IPS DF 4.7 (cell line): ENCODE results near the gene PDZRN4.
"Not testable (repeated sequence)": the region's sequence is repeated elsewhere in the genome, so short reads cannot be mapped to it uniquely, and the experiment has no call there.

ENCODE experiments used
- DNase-seq: peaks from one replicate; pipeline ENCODE4 v3.0.0-alpha.2; 2013; ENCODE audit warnings: low spot score; ENCODE audit errors: extremely low read depth

Gene PDZRN4

DNA sequence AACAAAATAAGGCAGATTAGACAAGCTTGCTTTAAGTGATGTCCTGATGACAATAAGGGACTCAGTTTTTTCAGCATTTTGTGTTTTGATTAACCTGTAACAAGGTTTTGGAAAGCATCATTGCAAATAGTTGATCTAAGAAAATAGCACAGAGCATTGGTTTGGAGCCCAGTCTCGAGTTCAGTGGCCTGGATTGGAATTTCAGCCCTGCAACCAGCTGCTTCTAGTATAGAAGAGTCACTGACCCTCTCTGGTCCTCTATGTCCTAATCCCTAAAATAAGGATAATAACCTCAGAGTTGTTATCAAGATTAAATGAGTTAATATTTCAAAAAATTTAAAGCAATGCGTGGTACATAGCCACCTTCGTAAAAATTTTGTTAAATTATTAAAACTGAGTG, 25.5 kb downstream of the PDZRN4 start:
- DNase-seq, result no peak

DNA sequence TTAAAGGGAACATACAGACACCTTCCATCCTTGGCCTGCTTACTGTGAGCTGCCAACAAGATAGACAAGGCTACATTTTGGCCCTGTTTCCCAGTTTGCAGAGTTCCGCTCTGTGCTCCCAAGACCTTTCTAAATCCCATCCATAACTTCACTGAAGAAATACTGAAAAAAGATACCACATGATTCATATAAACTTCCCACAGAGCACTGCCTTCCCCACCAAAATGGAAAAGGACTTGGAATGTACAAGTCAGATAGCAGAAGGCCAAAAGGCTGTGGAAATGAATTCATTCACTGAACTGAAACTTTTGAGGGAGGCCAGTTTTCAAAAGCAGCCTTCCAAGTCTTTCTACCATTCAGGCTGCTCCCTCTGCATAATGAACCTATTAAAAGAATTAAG, 29.6 kb downstream of the PDZRN4 start:
- no peak for DNase-seq

DNA sequence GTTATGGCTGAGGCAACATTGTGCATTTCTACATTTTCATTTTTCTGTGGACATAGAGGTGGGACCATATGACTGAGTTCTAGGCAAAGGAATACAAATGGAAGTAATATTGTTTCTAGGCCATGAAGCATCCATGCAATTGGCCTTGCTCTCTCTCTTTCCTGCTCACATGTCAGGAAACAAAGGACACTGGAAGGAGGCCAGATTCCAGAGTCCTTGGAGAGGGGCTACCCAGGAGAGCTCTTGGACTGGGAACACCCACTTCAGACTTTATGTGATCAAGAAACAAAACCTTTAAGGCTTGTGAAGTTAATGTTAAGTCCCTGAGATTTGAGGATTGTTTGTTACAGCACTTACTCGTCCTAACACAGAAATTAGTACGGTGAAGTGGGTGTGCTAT, 32.8 kb downstream of the PDZRN4 start:
- no peak for DNase-seq

DNA sequence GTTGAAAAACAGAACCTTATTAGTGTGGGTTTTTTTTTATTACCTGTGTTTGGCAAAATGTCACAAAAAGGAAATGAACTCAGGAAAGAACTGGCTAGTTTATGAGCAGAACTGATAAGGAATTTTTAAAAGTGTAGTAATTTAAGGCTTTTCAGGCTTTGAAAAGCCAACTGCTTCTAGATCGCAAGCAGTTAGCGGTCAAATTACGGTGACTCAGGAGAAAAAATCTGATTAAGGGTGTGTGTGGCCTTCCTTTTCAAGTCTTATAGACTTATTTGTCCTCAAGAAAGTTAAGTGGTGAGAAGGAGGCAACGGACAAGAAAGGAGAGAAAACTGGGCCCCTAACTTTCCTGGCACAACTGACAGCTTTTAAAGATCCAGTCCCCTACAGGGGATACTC, 33.4 kb downstream of the PDZRN4 start:
- DNase-seq, result no peak

DNA sequence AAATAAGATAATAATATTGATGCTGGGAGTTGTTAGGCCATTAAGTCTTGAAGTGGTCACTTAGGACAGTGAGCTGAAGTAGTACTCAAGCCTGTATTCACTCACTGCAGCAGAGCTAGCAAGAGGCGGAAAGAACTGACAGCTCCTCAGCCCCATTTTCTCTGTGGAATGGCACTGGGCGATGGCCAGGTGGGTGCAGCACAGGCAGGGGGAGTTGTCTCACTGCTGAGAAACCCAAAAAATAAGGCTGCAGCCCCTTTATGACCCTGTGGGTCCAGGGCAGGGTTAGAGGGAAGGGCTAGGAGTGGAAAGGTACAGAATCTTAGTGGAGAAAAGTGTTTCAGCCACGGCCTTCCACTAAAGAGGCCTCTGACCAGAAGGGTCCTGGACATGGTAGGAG, 35.5 kb downstream of the PDZRN4 start:
- DNase-seq, result no peak

DNA sequence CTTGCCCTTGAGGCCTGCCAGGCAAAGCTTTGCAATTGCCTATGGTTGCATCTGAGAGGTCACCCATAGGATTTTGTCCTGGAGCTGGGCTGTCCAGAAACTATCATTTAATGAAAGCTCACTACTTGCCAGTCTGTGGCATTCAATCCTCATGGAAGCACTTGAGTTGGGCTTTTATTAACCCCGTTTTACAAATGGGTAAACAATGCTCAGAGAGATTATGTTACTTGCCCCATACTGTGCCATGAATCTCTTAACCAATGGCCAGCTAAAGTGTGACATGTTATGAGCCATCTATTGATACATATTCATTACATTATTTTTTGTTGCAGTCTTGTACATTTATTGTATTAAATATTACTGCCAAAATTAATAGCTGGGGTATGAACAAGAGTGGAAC, 35.9 kb downstream of the PDZRN4 start:
- no peak for DNase-seq

DNA sequence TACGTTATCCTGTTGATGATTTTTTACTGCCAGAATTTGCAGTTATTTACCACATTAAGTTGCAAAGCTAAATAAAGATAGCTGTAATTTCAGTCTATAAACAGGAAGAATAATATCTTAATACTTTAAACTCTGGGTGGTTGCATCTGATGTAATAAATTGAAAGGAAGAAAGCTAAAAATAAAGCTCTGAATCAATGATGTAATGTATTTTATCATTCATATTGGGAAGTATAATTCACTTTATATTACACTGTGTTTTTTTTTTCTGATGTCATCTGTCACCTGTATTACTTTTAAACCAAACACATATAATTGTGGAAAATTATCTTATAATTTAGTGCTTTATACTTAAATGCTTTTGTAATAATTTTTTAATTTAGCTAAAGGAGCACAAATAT, 37.1 kb downstream of the PDZRN4 start:
- DNase-seq, result no peak

DNA sequence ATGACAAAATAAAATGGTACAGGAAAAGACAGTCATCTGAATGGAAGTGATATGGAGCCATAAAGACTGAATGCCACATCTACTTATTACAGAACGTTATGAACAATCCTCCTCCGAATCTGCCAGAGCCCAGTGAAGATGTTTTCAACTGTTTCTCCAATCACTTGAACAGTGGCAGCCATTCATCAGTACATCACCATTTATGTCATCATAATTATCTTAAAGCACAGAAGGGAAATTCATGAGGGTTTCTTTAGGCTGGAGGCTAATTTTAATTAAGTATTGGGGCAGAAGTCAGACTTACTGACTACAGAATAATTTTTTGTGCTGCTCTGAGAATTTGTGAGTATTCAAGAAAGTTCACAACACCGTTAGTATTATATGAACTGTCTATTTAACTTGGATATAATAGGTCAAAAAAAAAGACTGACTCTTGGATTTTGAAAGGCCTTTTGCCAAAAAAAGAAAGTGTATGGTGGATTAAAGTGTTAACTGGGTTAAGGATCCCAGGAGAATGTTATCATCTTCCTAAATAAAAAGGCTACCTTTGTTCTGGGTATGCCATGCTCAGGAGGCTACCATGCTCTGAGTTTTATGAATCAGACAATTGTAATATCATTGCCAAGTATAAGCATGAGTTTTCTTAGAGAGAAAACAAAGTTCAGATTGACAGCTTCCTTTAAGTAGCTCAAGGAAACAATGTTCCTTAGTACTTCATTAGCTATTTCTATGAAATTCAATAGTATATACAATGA, 40.1 kb downstream of the PDZRN4 start:
- no peak for DNase-seq

DNA sequence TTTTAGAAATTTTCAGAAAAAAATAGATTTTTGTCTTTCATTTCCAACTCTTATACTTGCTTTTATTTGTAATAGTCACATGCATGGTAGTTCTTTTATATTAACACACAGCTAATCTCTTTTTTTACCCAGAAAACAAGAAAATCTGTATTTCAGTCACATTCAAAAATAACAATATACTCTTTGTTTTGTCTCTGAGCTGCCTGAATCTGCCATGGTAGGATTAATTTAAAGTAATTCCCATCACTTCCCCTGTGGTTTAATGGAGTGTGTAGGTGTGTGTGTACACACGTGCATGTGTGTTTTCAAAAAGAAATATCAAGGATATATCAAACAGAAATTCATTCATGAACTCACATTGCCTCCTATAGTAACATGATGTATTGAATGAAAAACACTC, 42.6 kb downstream of the PDZRN4 start:
- no peak for DNase-seq

DNA sequence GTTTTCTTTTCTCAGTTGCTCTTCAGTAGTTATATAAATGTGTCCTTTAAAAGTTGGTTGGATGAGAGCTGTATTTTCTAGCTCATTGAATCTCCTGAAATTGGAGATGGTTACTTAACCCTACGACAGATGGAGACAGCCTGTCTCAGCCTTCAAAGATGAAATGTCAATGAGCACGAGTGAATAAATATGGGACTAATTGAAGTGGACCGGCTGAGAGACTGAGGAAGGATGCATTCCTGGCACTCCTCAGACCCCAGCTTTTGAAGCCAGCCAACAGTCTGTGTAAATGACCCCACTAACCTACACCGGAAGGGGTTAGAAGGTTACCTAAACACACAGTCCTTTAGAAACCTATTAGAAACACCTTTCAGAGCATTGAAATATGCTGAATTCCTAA, 46.6 kb downstream of the PDZRN4 start:
- no peak for DNase-seq

DNA sequence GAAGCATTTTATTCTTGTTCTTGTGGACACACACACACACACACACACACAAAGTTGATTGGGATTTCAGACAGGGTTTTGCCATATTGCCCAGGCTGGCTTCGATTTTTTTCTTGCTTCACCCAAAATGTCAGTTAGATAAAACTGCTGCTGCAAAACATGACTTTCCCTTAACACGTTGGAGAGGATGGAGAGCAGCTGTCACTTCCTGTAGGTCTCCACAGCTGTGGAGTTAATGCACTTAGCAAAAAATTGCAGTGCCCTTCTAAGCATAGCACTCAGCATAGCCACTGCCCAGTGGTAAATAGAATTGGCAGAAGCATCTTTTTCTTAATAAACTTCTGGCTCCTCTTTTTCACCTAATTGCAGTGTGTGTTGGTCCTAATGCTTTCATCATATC, 54.5 kb downstream of the PDZRN4 start:
- no peak for DNase-seq

DNA sequence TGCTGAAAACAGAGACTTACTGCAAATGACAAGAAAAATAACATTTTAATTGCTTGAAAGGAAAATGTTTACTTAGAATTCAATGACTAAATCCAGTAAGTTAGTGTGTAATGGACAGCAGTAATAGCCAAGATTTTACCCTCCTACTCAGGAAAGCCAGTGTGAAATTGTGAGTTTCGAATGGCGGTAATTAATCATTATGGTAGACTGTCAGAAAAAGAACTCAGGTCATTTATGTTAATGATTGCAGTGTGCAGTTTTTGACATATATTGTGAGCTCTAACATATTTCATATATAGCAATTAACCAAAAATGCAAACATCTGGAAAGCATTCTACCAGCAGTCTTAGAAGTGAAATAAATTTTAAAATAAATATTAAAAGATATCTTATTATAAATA, 60.3 kb downstream of the PDZRN4 start:
- no peak for DNase-seq

DNA sequence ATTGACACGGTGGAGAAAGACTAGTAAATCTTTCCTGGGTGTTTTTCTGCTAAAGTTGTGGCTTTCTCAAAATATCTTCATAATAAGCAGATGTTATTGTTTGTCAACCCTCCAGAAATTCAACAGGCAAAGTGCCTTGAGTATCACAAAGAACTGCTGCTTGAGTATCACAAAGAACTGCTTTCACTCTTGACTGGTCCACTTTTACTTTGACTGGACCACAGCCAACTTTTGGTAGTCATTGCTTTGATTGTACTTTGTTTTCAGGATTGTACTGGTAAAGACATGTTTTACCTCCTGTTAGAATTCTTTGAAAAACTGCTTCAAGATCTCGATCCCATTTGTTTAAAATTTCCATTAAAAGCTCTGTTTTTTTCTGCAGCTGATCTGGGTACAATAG, 62.6 kb downstream of the PDZRN4 start:
- no peak for DNase-seq

DNA sequence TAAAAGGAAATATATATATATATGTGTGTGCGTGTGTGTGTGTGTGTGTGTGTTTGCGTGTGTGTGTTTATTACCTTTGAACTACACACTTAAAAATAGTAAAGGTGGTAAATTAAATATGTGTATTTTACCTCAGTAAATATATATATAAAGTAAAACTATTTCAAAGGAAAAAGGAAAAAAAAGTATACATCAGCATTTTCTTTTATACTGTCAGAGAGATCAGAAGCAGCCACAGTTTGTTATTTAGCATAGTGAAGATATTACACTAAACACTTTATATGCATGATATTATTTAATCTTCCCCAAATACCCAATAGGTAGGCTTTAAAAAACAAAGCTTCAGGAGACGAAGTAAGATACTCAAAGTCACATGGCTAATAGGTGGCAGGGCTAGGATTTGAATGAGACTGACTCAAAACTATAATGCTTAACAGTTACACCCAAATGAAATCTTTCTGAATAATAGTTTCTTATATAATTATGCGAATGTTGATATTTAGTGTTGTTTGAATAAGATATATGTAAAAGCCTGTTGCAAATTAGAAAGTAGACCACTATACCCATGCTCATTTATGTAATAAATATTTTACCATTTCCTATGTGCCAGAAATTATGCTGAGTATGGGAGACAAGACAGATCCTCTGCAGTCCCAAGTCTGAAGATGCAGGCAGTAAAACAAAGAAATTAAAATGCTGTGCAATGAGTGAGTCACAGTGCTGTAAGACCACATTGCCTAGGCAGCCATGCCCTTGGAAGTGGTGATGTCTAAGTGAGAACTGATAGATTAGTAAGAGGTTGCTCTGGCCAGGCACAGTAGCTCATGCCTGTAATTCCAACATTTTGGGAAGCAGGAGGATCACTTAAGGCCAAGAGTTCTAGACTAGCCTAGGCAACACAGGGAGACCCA, 66.1 kb downstream of the PDZRN4 start:
- no peak for DNase-seq

DNA sequence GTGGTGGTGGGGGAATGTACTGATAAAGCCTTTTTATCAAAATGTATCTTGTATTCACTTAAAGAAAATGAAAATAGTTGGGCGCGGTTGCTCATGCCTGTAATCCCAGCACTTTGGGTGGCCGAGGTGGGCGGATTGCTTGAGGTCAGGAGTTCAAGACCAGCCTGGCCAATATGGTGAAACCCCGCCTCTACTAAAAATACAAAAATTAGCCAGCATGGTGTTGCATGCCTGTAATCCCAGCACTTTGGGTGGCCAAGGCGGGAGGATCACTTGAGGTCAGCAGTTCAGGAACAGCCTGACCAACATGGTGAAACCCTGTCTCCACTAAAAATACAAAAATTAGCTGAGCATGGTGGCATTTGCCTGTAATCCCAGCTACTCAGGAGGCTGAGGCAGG, 75.1 kb downstream of the PDZRN4 start:
- DNase-seq, result not testable (repeated sequence)

DNA sequence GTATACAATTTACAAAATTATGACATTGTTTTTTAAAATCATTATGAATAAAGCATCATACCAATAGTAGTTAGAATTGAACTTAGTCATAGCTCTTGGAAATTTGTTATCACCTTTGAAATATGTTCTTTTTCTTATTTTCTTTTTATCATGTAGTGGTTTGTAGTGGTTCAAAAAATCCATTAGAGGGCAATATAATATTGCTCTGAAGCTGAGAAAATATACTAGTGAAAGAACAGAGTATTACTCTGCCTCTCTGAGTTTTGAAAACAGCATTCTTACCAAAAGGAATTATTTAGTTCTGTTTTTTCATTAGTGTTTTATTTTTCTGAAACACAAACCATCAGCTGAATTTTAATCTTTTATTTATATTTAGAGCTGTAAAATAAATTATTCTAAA, 76.2 kb downstream of the PDZRN4 start:
- no peak for DNase-seq

DNA sequence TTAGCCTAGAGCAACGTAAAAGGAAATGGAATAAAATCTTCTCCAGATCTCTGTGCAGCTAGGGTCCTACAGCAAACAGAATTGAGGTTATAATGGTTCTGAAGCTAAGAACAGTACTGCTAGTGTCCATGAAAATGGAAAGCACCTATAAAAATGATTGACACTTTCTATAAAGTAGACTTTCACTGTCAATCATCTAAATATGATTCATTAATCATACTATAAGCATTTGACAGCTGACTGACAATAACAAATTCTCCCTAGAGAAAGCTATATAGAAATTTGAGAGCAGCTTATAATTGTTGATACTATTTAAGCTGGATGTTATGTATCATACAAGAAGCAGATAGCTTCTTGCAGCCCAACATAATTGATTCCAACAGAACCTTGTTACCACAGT, 80.9 kb downstream of the PDZRN4 start:
- no peak for DNase-seq

DNA sequence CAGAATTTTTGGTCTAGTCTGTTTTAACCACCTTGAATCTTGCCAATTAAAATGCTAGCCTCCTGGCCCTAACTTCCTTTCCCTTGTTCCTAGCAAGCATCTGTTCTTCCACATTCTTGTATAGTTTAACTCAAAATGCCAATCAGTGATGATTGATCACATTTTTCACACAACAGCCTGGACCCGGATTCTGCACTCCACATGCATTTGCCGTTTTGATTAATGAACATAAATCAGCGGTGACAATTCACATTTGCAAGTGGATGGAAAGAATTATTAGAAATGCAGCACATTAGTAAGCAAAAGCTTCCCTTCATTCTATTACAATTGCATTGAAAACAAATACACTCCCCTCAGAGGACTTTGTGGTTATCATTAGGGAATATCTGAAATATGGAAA, 83.4 kb downstream of the PDZRN4 start:
- DNase-seq, result no peak

DNA sequence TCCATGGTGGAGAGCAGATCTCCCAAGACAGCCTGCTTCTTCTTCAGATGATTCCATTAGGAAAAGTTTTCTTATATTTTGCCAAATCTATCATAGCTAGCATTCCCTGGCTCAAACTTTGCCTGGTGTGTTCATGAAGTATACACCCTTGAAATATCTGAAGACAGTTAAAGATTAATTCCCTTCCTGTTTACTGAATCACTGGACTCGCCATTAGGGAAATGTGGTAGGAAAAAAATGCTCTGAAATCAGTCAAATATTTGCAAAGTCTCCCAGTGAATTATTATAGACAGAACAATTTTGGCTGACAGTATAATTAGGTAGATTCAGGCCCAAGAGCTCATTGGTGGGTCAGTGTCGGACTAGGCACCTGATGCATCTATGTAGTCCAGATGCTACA, 86.5 kb downstream of the PDZRN4 start:
- DNase-seq, result no peak

DNA sequence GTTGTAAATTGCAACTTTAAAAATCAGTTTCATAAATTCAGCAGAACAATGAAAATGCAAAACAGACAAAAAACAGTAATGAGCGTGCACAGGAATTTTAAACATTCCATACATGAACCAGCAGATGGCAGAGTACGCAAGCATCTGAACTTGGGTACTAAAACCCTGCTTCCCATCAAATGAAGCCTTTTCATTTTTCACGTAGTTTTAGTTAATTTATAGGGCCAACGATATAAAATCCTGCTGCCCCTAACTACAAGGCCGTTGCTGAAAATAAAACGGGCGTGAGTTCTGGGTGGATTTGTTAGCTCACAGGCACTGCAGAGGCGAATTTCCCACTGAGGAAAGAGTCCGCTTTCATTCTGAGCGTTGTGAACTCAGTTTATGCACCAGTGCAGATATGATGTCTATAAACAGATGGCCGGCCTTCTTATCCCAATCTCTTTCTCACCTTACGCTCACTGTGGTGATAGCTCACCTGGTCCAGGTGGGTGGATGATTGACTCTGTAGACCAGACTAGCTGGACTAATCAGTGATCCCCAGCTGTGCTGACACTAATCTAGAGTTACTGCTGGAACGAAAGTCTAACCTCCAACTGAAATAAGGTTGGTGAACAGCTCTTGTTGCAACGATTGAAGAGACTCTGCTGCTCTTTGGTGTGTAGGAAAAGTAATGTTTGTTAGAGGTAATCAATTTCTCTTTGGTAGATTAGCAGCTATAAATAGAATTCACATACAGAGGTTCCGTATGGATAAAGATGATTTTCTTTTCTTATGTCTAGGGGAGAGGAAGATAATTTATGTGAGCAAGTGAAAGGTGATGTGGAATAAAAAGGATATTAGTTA, 89.2 kb downstream of the PDZRN4 start:
- no peak for DNase-seq

DNA sequence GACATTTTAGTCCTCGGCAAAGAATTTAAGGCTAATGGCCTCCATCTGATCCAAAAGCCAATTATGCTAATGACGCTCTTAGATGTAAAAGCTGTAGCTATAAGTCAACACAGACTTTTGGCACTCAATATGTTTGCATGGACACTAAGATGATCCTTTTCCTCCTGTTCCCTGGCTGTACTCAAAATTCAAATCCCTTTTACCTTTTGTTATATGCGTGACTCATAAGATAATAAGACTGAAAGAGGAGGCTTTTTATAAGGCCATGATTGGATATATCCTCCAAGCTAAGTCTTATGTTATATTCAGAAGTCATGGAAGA, 89.8 kb downstream of the PDZRN4 start:
- DNase-seq, result no peak
